GM20431 (cell line): ENCODE data around the gene FUBP3.
"Not testable (repeated sequence)": the region's sequence is repeated elsewhere in the genome, so short reads cannot be mapped to it uniquely, and the experiment has no call there.

ENCODE experiments used
- in situ Hi-C: fragments of 300-500 bp; cut with MseI, MboI; formaldehyde crosslinking; loops from one replicate; pipeline ENCODE4 v1.15.0; 2020; ENCODE audit warnings: low sequenced_read_pairs; ENCODE audit not compliant: unreplicated experiment

FUBP3 gene

DNA sequence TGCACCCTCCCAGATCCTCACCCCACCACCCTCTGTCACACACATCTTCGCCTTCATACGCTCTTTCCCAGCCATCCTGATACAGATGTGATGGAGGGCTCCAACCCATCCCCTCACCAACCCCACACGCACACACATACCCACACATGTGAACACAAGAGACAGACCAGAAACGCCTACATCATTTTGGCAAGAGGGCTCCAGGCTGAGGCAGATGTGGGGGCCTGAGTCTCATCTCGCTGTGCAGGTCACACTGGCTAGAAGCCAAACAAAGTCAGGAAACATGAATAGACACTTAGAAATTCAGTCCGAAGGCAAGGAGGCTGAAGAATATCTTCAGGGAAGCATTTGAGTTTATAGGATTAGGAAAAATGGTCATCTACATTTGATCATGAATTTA lies 91.3 kb downstream of the FUBP3 start:
- in situ Hi-C loops = no loop called here

GRCh38 chr9:130672466-130672865 lies 93.1 kb downstream of the FUBP3 start:
- in situ Hi-C loops = no loop called here

GRCh38 chr9:130672933-130673615 lies 93.7 kb downstream of the FUBP3 start:
- in situ Hi-C loops = no loop called here

GRCh38 chr9:130675396-130675795 lies 96.0 kb downstream of the FUBP3 start:
- in situ Hi-C loops = no loop called here

GRCh38 chr9:130677252-130677651 lies 97.9 kb downstream of the FUBP3 start:
- in situ Hi-C loops = no loop called here

- in situ Hi-C loops = loop anchor here (5.0 kb wide), 1 partner anchor 214 kb away; no protein-coding TSS in a partner anchor
Observed at GRCh38 chr9:130680836-130681768, 101.7 kb downstream of the FUBP3 start.

GRCh38 chr9:130681769-130682420 lies 102.5 kb downstream of the FUBP3 start:
- in situ Hi-C loops = loop anchor here (5.0 kb wide), 1 partner anchor 215 kb away; no protein-coding TSS in a partner anchor

DNA sequence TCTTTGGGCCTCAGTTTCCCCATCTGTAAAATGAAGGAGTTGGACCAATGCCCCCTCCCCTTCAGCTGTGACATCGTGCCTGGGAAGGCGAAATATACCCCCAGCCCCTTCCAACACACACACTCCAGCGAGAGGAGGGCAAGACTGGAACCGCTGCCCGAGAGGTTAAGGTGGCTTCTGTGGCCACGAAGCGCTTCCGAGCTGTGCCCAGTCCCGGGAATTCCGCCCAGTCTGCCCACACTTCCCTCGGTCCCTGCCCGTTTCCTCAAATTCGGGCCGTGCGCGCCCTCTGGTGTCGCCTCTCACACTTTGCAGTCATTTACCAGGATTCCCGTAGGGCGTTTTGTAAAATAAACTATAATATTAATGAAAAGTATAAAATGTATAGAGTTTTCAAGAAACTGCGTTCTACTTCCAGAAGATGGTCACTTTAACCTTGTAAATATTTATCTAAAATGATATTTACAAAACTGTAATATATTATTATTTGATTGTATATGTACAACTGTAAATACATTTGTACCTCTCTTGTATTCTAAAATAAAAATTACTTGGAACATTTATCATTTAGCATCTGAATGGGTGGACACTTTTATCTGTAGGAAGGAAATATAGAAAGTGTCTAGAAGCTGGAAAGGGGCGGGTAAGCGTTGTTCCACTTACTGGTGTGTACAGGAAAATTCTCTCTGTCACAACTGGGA lies 103.2 kb downstream of the FUBP3 start:
- in situ Hi-C loops = loop anchor here (5.0 kb wide), 1 partner anchor 215 kb away; no protein-coding TSS in a partner anchor

GRCh38 chr9:130685104-130685503 lies 105.7 kb downstream of the FUBP3 start:
- in situ Hi-C loops = no loop called here

DNA sequence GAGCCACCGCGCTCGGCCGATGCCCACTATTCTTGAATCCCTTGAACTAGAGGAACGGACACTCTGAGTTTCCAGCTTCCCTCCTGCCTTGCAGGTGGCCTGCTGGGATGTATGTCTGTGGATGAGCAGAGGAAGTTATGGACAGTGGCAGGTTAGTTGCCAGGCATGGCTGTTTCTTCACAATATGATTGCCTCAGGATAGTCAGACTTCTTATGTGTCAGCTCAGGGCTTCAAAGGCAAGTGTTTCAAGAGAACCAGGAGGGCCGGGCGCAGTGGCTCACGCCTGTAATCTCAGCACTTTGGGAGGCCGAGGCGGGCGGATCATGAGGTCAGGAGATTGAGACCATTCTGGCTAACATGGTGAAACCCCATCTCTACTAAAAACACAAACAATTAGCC lies 106.6 kb downstream of the FUBP3 start:
- in situ Hi-C loops = not testable (repeated sequence)

DNA sequence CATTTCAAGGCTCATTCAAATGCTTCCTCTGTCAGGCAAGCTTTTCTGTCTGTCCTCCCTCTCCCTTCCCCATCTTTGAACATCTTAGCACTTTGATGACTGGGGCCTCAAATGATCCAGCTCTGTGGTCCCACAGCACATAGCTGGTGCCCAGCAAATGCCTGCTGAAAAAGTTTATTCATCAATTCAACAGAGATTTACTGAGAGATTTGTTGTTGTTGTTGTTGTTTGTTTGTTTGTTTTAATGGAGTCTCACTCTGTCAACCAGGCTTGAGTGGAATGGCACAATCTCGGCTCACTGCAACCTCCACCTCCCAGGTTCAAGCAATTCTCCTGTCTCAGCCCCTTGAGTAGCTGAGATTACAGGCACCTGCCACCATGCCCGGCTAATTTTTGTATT lies 108.2 kb downstream of the FUBP3 start:
- in situ Hi-C loops = no loop called here
